ENCODE measurements around the gene EVI5. TPM values are rescaled to one million over a fixed set of nuclear protein-coding genes. Genes with fewer than 3 reads are reported as not detected.
A peak's percentile ranks its signal among the peaks of the same experiment; 100 is the strongest.

The EVI5 gene
- polyA plus RNA-seq, 1 donor from 2014 or later, result 8.5 TPM

DNA sequence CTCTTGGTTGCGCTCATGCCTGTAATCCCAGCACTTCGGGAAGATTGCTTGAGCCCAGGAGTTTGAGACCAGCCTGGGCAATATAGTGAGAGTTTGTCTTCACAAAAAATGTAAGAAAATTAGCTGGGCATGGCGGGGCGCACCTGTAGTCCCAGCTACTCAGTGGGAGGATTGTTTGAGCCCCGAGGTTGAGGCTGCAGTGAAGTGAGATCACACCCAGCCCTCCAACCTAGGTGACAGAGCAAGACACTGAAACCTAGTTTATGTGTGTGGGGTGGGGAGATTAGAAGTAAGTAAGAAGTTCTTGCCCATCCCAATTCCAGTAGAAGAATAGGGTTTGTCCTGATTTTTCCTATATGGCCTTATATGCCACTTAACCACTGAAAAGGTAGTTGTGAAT lies 48.9 kb upstream of the EVI5 start:
- peaks cover 29% of the 10 kb centered on the region for H4K20me1 ChIP-seq (ENCODE audit: insufficient read depth)
- H3F3A ChIP-seq (ENCODE audit: insufficient read depth, low read length, poor library complexity, severe bottlenecking), result no peaks in the 10 kb centered on the region
- no peaks in the 10 kb centered on the region for H3K27me3 ChIP-seq (ENCODE audit: insufficient read depth, low read depth, low read length)
- H3K4me2 ChIP-seq (ENCODE audit: low read length), result peak overlapping the region; percentile 92
- peaks cover 66% of the 10 kb centered on the region for H3K79me2 ChIP-seq (replicated peaks; ENCODE audit: insufficient read depth, low read length)
- no peak overlapping the region for H2AFZ ChIP-seq (ENCODE audit: low read depth, low read length)
- H3K9me3 ChIP-seq (ENCODE audit: low read length), result no peaks in the 10 kb centered on the region
- no peak for TF ChIP-seq EP300 (conservative IDR thresholded peaks at IDR 0.05; ENCODE audit: poor library complexity, severe bottlenecking)
- H3K9me2 ChIP-seq (ENCODE audit: insufficient read depth, low read length), result no peaks in the 10 kb centered on the region
- peak overlapping the region; percentile 93 for H3K4me3 ChIP-seq (ENCODE audit: low read length)
- H3K27ac ChIP-seq (ENCODE audit: low read length), result no peak overlapping the region
- no peak overlapping the region for H3K9ac ChIP-seq (ENCODE audit: low read length)
- no peaks in the 10 kb centered on the region for H3K36me3 ChIP-seq (ENCODE audit: insufficient read depth, low read length)

DNA sequence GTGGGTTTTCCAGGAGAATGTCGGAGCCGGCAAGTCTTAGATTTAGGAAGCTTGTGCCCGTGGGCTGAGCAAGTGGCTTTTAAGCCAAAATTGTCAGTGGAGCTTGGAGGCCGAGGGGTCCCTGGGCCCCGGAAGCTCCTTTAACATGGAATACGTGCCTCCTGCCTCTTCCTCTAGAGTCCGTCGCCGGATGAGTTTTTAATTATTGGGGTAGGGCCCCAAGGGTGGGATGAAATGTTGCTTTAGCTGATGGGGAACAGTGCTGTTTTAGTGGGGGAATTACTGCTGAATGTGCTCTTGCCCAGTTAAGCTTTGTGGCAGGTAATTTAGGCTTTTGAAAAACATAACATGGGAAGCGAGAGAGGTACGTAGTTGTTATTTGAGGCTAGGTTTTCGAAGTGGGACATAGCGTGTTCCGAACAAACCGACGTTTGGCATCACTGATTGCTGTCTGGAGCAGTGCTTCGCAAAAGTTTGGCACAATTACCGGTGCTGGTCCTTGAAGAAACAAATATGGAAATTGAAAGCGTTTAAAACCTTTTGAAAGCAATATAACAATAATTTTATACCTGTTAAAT lies 47.7 kb upstream of the EVI5 start:
- Histone ChIP-seq H2AFZ (ENCODE audit: low read depth, low read length) (peak overlapping the region; percentile 73), H3K36me3 (ENCODE audit: insufficient read depth, low read length) (no peaks in the 10 kb centered on the region), H3K9ac (ENCODE audit: low read length) (peak overlapping the region; percentile 87), H3K79me2 (replicated peaks; ENCODE audit: insufficient read depth, low read length) (peaks cover 55% of the 10 kb centered on the region), H3K9me3 (ENCODE audit: low read length) (no peaks in the 10 kb centered on the region), H3K27me3 (ENCODE audit: insufficient read depth, low read depth, low read length) (no peaks in the 10 kb centered on the region), H3F3A (ENCODE audit: insufficient read depth, low read length, poor library complexity, severe bottlenecking) (no peaks in the 10 kb centered on the region), H3K4me3 (ENCODE audit: low read length) (peak overlapping the region; percentile 93), H3K27ac (ENCODE audit: low read length) (peak overlapping the region; percentile 89), H3K9me2 (ENCODE audit: insufficient read depth, low read length) (no peaks in the 10 kb centered on the region), H4K20me1 (ENCODE audit: insufficient read depth) (peaks cover 21% of the 10 kb centered on the region), H3K4me2 (ENCODE audit: low read length) (peak overlapping the region; percentile 92)
- TF ChIP-seq EP300 (conservative IDR thresholded peaks at IDR 0.05; ENCODE audit: poor library complexity, severe bottlenecking) (no peak), SMC3 (conservative IDR thresholded peaks at IDR 0.05; ENCODE audit: poor library complexity) (no peak), POLR2AphosphoS5 (IDR thresholded peaks at IDR 0.05) (no peak), MXI1 (conservative IDR thresholded peaks at IDR 0.05; ENCODE audit: poor library complexity, severe bottlenecking) (no peak), TAF1 (IDR thresholded peaks at IDR 0.05; ENCODE audit: low read depth) (no peak), EZH2 (IDR thresholded peaks at IDR 0.05; ENCODE audit: borderline replicate concordance, insufficient read depth, low read length, poor library complexity, severe bottlenecking) (no peak)
- TF ChIP-seq, protein P1, sequence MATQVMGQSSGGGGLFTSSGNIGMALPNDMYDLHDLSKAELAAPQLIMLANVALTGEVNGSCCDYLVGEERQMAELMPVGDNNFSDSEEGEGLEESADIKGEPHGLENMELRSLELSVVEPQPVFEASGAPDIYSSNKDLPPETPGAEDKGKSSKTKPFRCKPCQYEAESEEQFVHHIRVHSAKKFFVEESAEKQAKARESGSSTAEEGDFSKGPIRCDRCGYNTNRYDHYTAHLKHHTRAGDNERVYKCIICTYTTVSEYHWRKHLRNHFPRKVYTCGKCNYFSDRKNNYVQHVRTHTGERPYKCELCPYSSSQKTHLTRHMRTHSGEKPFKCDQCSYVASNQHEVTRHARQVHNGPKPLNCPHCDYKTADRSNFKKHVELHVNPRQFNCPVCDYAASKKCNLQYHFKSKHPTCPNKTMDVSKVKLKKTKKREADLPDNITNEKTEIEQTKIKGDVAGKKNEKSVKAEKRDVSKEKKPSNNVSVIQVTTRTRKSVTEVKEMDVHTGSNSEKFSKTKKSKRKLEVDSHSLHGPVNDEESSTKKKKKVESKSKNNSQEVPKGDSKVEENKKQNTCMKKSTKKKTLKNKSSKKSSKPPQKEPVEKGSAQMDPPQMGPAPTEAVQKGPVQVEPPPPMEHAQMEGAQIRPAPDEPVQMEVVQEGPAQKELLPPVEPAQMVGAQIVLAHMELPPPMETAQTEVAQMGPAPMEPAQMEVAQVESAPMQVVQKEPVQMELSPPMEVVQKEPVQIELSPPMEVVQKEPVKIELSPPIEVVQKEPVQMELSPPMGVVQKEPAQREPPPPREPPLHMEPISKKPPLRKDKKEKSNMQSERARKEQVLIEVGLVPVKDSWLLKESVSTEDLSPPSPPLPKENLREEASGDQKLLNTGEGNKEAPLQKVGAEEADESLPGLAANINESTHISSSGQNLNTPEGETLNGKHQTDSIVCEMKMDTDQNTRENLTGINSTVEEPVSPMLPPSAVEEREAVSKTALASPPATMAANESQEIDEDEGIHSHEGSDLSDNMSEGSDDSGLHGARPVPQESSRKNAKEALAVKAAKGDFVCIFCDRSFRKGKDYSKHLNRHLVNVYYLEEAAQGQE (IDR thresholded peaks at IDR 0.05; ENCODE audit: borderline replicate concordance), result no peak

DNA sequence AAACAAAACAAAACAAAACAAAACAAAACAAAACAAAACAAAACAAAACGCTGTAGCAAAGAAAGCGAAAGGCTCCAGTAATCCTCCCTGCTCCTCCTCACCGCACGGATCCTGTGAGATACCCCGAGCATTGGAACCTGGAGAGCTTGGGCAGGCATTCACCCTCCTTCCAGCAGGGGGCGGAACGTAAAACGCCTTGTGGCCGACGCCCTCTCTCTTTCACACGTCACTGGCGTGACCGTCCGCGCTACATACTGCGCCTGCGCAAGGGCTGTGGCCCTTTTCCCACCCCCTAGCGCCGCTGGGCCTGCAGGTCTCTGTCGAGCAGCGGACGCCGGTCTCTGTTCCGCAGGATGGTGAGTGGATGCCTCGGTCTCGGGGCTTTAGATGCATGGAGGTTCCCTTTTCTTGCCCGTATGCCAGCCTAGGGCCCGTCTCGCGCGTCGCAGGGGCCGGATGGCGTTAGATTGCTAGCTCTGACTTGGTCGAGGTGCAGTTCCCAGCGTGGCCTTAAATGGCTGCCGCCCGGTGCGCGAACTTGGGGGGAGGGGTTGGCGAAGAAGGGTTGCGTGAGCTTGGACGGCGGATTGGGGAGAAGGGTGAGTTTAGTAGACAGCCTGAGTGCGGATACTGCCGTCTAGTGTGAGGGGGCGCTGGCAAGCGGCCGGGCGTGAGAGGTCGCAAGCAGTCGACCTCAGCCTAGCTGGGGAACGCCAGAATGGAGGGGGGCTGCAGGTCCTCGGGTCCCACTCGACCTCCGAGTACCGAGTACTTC lies 47.0 kb upstream of the EVI5 start, which contains the start of gene RPL5:
Gene RPL5 (plus strand): TSS at position 279 of the 775 bp plus-strand sequence. CDS start 75 bp downstream, at position 354.
- no peaks in the 10 kb centered on the region for H3K36me3 ChIP-seq (ENCODE audit: insufficient read depth, low read length)
- H3K9ac ChIP-seq (ENCODE audit: low read length), result peak within 1 kb of the TSS; percentile 87
- no peaks in the 10 kb centered on the region for H3F3A ChIP-seq (ENCODE audit: insufficient read depth, low read length, poor library complexity, severe bottlenecking)
- peak within 1 kb of the TSS; percentile 89 for H3K27ac ChIP-seq (ENCODE audit: low read length)
- TF ChIP-seq SMC3 (conservative IDR thresholded peaks at IDR 0.05; ENCODE audit: poor library complexity) (peak; percentile 66), RAD21 (conservative IDR thresholded peaks at IDR 0.05) (peak; percentile 43), TAF1 (IDR thresholded peaks at IDR 0.05; ENCODE audit: low read depth) (peak; percentile 98), EZH2 (IDR thresholded peaks at IDR 0.05; ENCODE audit: borderline replicate concordance, insufficient read depth, low read length, poor library complexity, severe bottlenecking) (no peak), MXI1 (conservative IDR thresholded peaks at IDR 0.05; ENCODE audit: poor library complexity, severe bottlenecking) (peak; percentile 97), EP300 (conservative IDR thresholded peaks at IDR 0.05; ENCODE audit: poor library complexity, severe bottlenecking) (peak; percentile 88), POLR2AphosphoS5 (IDR thresholded peaks at IDR 0.05) (peak; percentile 100)
- TF ChIP-seq, protein P2, sequence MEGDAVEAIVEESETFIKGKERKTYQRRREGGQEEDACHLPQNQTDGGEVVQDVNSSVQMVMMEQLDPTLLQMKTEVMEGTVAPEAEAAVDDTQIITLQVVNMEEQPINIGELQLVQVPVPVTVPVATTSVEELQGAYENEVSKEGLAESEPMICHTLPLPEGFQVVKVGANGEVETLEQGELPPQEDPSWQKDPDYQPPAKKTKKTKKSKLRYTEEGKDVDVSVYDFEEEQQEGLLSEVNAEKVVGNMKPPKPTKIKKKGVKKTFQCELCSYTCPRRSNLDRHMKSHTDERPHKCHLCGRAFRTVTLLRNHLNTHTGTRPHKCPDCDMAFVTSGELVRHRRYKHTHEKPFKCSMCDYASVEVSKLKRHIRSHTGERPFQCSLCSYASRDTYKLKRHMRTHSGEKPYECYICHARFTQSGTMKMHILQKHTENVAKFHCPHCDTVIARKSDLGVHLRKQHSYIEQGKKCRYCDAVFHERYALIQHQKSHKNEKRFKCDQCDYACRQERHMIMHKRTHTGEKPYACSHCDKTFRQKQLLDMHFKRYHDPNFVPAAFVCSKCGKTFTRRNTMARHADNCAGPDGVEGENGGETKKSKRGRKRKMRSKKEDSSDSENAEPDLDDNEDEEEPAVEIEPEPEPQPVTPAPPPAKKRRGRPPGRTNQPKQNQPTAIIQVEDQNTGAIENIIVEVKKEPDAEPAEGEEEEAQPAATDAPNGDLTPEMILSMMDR (IDR thresholded peaks at IDR 0.05; ENCODE audit: poor library complexity, severe bottlenecking), result peak; percentile 99
- TF ChIP-seq, protein P1 (IDR thresholded peaks at IDR 0.05; ENCODE audit: borderline replicate concordance), result peak; percentile 99
- H3K79me2 ChIP-seq (replicated peaks; ENCODE audit: insufficient read depth, low read length), result peaks cover 48% of the 10 kb centered on the region
- H3K27me3 ChIP-seq (ENCODE audit: insufficient read depth, low read depth, low read length), result no peaks in the 10 kb centered on the region
- peak within 1 kb of the TSS; percentile 92 for H3K4me2 ChIP-seq (ENCODE audit: low read length)
- peak within 1 kb of the TSS; percentile 93 for H3K4me3 ChIP-seq (ENCODE audit: low read length)
- H3K9me2 ChIP-seq (ENCODE audit: insufficient read depth, low read length), result no peaks in the 10 kb centered on the region
- peaks cover 21% of the 10 kb centered on the region for H4K20me1 ChIP-seq (ENCODE audit: insufficient read depth)
- H3K9me3 ChIP-seq (ENCODE audit: low read length), result no peaks in the 10 kb centered on the region
- H2AFZ ChIP-seq (ENCODE audit: low read depth, low read length), result peak within 1 kb of the TSS; percentile 73
